Myocyte (in vitro differentiated cells): Measurements from ENCODE around the gene CBX3. TPM values are rescaled to one million over a fixed set of nuclear protein-coding genes. Genes with fewer than 3 reads are reported as not detected.
"Not testable (repeated sequence)": the region's sequence is repeated elsewhere in the genome, so short reads cannot be mapped to it uniquely, and the experiment has no call there.

Source experiments
- DNase-seq: peaks from one replicate; pipeline ENCODE4 v3.0.0-alpha.2; 2012; ENCODE audit warnings: low read depth
- polyA plus RNA-seq: library from polyadenylated mRNA; unstranded; fragments of >200 nt; gene quantifications from one replicate; pipeline ENCODE4 v1.2.1, GENCODE V29; 2012; ENCODE audit warnings: missing spikeins
- total RNA-seq: library from RNA; depleted of rRNA; stranded (reverse); fragments of >200 nt; gene quantifications from 2 replicates; pipeline ENCODE4 v1.2.3, GENCODE V29; 2014

Gene CBX3
- total RNA-seq = 208 and 239 TPM in 2 replicates
- polyA plus RNA-seq = 93.9 TPM

DNA sequence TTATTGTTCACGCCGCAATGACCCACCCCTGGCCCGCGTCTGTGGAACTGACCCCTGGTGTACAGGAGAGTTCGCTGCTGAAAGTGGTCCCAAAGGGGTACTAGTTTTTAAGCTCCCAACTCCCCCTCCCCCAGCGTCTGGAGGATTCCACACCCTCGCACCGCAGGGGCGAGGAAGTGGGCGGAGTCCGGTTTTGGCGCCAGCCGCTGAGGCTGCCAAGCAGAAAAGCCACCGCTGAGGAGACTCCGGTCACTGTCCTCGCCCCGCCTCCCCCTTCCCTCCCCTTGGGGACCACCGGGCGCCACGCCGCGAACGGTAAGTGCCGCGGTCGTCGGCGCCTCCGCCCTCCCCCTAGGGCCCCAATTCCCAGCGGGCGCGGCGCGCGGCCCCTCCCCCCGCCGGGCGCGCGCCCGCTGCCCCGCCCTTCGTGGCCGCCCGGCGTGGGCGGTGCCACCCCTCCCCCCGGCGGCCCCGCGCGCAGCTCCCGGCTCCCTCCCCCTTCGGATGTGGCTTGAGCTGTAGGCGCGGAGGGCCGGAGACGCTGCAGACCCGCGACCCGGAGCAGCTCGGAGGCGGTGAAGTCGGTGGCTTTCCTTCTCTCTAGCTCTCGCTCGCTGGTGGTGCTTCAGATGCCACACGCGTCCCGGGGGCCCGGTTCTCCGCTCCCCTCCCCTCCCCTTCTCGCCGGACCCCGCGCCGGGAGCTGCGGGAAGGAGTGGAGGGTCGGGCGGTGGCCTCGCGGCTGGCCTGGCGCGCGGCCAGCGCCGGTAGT, at the start of gene CBX3:
Gene CBX3, plus strand, starts transcription at position 499 of the 772 bp plus-strand sequence. CDS start 1,254 bp downstream, outside the sequence.
- peak; percentile 92 for DNase-seq

DNA sequence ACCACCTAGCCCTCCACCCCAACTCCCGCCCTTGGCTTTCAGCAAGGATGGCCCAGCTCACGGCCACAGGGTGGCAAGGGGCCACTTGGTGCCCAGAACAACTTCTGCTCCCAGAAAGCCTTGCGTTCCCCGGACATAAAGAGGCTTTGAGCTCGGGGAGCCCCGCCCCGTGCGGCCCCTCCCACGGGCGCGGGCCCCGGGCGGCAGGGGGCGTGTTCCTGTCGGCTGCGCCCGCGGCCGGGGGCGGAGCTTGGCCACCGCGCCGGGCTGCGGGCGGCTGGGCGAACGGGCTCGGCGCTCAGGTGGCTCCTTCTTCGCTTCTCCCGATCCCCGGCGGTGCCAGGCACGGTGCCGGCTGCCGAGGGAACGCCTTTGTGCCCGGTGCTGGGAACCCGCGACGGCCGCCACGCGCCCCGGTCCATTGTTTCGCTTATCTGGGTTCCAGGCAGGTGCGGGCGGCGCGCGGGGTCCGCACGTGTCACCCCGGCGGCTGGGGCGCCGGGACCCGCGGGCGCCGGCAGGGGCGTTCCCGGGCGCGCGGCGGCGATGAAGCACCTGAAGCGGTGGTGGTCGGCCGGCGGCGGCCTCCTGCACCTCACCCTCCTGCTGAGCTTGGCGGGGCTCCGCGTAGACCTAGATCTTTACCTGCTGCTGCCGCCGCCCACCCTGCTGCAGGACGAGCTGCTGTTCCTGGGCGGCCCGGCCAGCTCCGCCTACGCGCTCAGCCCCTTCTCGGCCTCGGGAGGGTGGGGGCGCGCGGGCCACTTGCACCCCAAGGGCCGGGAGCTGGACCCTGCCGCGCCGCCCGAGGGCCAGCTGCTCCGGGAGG, 49.4 kb upstream of the CBX3 start, which contains the start of gene NFE2L3:
Gene NFE2L3, plus strand, starts transcription at position 246 of the 829 bp plus-strand sequence. Its CDS starts 301 bp downstream, at position 547.
- peak; percentile 60 for DNase-seq

DNA sequence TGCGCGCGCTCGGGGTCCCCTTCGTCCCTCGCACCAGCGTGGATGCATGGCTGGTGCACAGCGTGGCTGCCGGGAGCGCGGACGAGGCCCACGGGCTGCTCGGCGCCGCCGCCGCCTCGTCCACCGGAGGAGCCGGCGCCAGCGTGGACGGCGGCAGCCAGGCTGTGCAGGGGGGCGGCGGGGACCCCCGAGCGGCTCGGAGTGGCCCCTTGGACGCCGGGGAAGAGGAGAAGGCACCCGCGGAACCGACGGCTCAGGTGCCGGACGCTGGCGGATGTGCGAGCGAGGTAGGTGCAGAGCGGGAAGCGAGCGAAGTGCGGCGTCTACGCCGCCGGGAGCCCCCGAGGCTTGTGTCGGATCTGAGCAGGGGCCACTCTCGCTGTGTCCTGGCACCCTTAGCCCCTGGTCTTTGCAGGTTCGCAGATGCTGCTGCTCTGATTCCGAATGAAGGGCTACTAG, 48.7 kb upstream of the CBX3 start:
- DNase-seq = not testable (repeated sequence)

DNA sequence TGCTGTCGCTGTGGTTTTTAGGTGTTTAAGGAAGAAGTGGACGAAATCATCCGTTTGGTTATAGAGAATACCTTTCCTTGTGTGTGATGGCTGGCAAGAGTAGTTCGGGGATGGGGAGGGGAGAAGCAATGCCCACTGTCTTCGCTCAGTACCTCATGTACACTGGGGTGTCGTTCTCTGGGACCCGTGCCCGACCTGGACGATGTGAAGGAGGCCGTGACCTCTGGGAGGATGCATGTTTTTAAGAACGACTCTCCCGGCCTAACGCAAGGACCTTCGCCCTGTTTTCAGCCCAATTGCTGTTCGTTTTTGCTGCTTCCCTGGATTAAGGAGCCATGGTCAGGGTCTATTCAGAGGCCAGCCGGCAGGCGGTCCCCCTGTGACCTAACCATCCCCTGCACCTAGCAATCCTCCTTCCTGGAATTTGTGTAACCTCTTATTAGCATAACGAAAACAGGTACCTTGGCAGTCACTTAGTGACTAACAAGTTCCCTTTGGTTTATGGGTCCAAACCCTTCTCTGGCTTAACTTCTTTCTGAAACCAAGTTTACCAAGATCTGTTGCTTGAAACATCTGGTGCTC, 48.2 kb upstream of the CBX3 start:
- no peak for DNase-seq

DNA sequence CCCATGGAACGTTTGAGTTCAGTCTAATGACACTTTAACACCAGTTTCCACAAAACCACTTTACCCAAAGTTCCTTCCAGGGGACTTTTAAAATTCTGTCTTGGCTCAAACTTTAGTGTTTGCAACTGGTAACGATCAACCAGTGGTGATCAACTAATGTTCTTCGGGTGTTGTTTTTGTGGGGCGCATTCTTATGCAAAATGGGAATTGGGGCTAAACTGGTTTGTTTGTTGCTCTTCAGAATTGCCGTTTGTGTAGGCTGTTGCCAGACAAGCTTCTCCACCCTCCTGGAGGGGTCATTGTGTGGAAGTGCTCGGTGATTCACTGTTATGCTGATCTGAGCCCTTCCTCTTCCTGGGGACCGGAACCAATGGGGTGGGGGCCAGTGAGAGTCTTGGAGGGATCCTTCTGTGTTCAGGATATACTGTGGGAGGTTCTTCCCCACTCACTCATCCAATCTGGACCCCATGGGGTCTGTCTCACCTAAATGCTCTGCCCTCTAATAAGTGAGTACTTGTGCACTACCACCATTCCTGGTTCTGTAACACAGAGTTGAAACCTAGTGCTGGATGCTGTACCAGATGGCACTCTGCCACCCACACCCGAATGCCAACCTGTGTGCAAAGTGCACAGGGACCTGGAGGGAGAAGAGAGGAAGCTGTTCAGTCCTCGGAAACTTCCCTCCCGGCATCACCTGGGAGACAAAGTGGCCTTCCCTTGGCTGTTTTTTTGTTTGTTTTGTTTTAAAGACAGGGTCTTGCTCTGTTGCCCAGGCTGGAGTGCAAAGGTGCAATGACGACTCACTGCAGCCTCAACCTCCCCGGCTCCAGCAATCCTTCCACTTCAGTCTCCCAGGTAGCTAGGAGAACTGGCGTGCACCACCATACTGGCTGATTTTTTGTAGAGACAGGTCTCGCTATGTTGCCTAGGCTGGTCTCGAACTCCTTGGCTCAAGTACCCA, 47.4 kb upstream of the CBX3 start:
- no peak for DNase-seq

DNA sequence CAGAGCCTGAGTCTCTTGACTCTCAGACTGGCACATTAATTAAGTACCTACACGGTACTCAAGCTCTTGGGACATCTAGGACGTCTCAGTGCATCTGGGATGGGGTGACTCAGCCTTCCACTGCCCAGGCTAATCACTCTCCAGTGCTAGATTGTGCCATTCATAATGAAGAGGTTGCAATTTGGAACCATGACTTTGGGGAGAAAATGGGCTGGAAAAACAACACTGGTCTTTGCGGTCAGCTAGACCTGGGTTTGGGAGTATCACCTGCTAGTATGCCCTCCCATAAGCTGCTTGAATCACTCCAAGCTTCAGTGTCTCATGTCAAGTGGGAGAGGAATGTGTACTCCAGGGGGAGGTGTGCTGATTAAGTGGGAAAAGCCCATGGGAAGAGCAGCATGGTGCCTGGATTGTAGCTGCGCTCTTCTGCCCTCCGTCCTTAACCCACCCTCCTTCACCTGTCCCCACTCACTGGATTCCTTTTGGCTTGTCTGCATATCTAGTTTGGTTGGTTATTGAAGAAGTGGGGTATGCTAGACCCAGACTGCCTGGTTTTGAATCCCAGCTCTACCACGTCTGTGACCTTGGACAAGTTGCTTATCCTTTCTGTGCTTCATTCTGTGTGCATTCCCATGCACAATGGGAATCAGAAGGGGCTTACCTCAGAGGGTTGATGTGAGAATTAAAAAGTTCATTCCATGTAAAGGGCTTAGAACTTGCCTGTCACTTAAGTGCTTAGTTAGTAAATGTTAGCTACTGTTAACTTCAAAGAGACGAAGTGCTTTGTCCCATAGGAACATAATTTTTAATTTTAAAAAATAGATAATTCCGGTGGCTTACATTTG, 45.8 kb upstream of the CBX3 start:
- peak; percentile 24 for DNase-seq

DNA sequence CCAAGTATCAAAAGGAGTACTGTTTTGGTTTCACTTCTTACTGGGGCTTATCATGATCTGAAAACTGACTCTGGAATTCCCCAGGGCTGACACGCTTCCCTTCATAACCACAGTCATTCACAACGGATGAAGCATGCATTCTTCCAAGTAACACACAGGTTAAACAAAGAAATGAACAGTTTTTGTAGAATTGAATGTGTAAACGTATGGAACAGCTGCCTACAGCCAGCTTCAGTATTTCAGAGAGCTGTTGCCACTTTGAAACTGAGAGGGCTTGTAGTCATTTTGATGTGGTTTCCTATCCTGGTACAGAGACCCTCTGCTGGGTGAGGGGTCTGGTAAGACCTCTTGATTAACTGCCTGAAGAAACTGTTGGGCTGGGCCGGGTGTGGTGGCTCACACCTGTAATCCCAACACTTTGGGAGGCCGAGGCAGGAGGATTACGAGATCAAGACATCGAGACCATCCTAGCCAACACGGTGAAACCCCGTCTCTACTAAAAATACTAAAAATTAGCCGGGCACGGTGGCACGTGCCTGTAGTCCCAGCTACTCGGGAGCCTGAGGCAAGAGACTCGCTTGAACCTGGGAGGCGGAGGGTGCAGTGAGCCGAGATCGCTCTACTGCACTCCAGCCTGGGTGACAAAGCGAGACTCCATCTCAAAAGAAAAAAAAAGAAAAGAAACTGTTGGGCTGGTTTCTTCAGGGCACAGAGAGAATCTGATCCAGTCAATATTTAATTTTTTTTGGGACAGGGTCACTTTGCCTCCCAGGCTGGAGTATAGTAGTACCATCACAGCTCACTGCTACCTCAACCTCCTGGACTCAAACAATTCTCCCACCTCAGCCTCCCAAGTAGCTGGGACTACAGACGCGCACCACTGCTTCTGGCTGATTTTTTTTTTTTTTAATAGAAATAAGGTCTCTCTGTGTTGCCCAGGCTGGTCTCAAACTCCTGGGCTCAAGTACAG, 44.8 kb upstream of the CBX3 start:
- DNase-seq = peak; percentile 76

DNA sequence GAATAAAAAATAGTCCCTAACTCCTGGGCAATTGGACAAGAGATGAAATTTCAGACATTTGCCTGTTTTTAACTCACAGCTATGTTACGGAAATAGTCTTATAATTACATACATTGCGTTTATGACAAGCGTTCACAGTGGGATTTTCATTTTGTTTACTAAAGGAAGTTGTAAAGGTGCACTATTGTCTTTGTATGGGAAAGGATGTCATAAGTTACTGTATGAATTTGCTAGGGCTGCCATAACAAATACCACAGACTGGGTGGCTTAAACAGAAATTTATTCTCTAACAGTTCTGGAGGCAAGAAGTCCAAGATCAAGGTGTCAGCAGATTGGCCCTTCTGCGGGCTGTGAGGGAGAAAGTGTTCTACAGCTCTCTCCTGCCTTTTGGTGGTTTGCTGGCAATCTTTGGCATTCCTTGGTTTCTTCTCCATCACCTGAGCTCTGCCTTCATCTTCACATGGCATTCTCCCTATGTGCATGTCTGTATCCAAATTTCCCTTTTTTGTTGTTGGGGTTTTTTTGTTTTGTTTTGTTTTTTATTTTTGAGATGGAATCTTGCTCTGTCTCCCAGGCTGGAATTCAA, 43.9 kb upstream of the CBX3 start:
- no peak for DNase-seq

DNA sequence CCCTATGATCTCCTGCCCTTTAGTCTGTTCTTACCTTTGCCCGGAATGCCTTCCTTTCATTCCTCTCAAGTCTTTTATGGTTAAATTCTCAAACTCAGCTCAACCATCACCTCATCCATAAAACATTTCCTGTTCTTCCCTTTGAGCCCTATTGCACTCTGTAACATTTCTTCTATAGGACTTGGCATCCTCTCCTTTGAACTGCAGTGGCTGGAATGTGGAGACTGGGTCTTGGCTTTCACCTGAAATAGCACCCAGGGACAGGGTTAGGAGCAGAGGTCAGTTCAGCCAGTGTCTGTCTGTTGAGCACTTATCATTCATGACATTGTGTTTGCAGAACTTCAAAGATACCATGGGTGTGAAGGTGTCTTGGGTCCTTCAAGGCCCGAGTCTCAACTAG, 42.3 kb upstream of the CBX3 start:
- no peak for DNase-seq

DNA sequence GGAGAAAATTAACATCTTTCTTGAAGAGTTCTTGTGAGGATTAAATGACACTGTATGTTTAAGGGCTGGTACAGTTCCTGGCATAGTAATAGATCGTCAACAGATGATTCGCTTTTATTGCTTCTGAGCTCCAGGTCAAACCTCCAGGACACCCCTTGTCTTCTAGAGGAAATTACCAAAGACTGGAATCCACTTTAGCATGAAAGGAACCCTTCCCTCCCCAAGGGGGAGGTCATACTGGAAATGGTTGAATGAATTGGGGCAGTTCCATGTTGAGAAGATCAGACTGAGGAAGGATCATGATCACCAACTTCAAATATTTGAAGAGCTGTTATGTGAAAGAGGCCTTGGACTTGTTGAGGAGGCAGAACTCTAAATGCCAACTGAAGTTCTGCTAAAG, 40.6 kb upstream of the CBX3 start:
- no peak for DNase-seq

DNA sequence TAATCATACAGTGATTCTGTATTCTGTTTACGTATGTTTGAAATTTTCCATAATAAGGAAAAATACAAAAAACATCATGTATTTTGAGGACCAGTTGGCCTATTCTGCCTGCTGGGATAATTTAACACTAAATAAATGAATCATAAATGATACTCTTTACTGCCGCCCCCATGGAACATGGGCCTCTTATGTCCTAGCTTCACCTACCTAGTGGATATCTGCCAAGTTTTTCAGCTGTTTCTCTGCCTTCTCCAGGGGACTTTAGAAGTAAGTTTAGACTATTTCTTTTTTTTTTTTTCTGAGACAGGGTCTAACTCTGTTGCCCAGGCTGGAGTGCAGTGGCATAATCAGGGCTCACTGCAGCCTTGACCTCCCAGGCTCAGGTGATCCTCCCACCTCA, 39.1 kb upstream of the CBX3 start:
- peak; percentile 65 for DNase-seq

DNA sequence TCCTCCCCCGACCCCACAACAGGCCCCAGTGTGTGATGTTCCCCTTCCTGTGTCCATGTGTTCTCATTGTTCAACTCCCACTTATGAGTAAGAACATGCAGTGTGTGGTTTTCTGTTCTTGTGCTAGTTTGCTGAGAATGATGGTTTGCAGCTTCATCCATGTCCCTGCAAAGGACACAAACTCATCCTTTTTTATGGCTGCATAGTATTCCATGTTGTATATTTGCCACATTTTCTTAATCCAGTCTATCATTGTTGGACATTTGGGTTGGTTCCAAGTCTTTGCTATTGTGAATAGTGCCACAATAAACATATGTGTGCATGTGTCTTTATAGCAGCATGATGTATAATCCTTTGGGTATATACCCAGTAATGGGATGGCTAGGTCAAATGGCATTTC, 37.7 kb upstream of the CBX3 start:
- not testable (repeated sequence) for DNase-seq

DNA sequence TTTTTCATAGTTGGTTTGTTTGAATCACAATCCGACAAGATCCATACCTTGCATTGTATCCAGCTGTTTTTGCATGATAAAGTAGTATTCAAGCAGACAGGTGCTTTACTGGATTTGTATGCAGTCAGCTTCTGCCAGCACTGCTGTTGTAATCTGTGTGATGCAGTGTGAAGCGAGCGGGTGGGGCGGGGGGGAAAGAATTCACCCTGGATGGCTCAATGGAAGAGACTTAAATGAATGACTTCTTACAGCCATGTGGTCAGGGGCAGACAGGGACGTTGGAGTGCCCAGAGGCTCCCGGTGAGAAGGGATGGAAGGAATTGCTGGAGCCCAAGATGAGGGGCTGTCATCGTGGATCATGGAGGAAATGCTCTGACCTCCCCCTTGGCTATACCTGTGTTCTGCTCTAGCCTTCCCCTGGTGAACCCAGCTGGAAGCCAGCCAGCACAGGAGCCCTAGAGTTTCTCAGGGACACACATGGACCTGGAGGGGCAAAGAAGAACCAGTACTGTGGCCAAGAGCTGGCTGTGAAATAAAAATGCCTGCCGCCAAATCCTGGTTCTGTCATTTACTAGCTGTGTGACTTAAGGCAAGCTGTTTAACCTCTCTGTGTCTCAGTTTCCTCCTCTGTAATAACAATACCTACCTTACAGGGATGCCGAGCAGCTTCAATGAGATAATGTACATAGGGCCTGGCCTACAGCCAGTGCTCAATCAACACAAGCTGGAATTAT, 35.4 kb upstream of the CBX3 start:
- no peak for DNase-seq

DNA sequence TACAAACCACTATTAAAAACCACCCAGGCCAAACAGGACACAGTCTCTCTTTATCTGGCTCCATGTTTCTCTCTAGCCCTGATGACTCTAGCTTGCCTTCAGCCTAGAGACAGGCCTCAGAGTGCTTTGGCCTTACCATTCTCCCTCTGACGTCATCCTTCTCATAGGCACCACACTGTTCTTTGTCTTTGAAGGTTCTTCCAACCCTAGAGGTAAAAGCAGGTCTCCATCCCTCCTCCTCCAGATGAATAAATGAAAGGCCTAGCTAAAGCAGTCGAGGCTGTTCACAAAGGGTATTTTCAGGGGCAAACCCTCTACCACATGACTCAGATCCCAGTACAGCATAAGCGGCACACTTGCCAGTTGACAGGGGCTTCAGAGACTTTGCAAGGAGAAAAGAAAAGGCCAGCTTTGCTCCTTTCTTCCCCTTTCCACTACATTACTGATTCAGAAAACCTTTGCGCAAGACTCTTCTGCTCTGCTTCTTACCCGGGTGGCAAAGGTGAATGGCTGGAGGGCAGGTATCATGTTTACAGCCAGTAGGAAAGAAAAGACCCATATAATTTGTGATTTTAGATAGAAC, 34.8 kb upstream of the CBX3 start:
- no peak for DNase-seq

DNA sequence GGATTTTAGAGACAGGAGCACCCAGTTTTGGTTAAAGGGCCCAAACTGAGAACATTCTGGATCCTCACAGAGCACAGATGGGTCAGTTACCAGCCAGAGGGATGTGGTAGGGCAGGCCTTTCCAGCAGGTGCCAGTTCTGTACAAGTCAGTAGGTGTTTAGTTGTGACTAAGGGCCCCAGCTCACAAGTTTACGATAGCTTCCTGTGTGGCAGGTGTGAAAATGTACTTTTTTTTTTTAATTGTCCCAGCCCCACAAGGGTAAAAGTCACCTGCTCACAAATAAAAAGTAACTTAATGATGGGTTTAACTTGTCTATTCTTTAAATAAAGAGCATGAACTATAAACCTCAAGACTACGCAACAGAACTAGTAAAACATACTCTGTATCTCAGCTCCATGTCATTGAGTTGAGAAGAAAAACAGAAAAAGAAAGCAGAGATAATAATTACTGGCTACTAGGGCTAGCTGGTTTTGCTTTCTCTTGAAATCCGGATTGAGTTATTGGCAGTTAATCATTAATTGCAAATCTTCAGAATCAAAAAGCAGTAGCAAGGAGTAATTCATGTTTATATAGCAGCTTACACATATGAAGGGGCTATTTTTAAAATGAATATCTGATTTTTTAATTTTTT, 34.1 kb upstream of the CBX3 start:
- no peak for DNase-seq

DNA sequence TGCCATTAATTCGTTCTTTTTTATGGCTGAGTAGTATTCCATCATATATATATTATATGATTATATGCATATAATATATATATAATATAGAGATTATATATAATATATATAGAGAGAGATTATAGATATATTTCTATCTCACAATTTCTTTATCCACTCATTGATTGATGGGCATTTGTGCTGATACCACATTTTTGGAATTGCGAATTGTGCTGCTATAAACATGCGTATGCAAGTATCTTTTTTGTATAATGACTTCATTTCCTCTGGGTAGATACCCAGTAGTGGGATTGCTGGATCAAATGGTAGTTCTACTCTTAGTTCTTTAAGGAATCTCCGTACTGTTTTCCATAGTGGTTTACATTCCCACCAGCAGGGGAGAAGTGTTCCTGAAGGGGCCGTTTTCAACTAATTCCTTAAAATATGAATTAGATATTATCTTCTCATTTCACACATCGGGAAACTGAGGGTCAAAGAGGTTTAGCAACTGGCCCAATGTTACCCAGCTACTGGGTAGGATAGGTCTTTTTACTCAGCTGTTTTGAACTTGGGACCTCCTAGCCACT, 33.0 kb upstream of the CBX3 start:
- no peak for DNase-seq
